Mammary epithelial cell (primary cell): ENCODE measurements around the gene TFDP1.

Experiments
- EZH2 ChIP-seq: IDR thresholded peaks from 2 replicates; pipeline ENCODE4 v1.6.1; 2012; ENCODE audit warnings: low read length, inconsistent platforms, borderline replicate concordance
- TF ChIP-seq, protein P1 (sequence below), 2 donors: IDR thresholded peaks in 1 of 2; conservative IDR thresholded peaks in 1 of 2; 2 replicates each; pipeline ENCODE4 v1.5.1; 2011 to 2012; ENCODE audit warnings: inconsistent platforms in 2 of 2, low read length in 2 of 2, mild to moderate bottlenecking in 2 of 2, control low read depth in 1 of 2, low read depth in 1 of 2; ENCODE audit not compliant: insufficient read depth in 1 of 2; ENCODE audit errors: extremely low read depth in 1 of 2

- TF ChIP-seq, protein P1, sequence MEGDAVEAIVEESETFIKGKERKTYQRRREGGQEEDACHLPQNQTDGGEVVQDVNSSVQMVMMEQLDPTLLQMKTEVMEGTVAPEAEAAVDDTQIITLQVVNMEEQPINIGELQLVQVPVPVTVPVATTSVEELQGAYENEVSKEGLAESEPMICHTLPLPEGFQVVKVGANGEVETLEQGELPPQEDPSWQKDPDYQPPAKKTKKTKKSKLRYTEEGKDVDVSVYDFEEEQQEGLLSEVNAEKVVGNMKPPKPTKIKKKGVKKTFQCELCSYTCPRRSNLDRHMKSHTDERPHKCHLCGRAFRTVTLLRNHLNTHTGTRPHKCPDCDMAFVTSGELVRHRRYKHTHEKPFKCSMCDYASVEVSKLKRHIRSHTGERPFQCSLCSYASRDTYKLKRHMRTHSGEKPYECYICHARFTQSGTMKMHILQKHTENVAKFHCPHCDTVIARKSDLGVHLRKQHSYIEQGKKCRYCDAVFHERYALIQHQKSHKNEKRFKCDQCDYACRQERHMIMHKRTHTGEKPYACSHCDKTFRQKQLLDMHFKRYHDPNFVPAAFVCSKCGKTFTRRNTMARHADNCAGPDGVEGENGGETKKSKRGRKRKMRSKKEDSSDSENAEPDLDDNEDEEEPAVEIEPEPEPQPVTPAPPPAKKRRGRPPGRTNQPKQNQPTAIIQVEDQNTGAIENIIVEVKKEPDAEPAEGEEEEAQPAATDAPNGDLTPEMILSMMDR (conservative IDR thresholded peaks at IDR 0.05 in 1 of 2, IDR thresholded peaks at IDR 0.05 in 1 of 2; ENCODE audit: extremely low read depth in 1 of 2, insufficient read depth in 1 of 2, low read depth in 1 of 2, low read length in 2 of 2) = no peak
- no peak for TF ChIP-seq EZH2
Measured at GRCh38 chr13:113548171-113548641, 36.3 kb upstream of the TFDP1 start.
